ENCODE results near the gene MAP3K6. TPM values are rescaled to one million over a fixed set of nuclear protein-coding genes. Genes with fewer than 3 reads are reported as not detected.

Gene MAP3K6
- total RNA-seq, 1 donor from 2014 or later, result 8.6 TPM

DNA sequence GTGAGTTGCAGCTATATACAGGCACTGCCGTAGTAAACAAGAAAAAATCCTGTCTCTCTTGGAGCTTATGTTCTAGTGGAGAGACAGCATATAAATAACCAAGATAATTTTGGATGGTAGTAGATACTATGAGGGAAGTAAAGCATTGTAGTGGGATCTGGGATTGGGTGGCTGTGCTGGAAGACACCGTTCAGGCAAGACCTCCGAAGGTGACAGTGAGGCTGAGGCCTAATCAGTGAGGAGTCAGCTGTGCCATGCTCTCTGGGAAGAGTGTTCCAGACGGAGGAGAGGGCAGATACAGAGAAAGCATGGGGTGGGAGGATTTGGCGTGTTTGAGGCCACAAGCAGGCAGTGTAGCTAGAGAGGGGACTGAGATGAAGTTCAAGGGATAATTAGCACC is 38.8 kb downstream of the MAP3K6 start:
- DNase-seq (ENCODE audit: low read depth), result no peak
- Histone ChIP-seq H3K27me3 (ENCODE audit: control insufficient read depth, insufficient read depth, low read length) (no peaks in the 10 kb centered on the region), H3K4me3 (ENCODE audit: low read depth, low read length) (no peak overlapping the region), H3K36me3 (ENCODE audit: control insufficient read depth, insufficient read depth, low read length) (no peaks in the 10 kb centered on the region)
- TF ChIP-seq, protein P1, sequence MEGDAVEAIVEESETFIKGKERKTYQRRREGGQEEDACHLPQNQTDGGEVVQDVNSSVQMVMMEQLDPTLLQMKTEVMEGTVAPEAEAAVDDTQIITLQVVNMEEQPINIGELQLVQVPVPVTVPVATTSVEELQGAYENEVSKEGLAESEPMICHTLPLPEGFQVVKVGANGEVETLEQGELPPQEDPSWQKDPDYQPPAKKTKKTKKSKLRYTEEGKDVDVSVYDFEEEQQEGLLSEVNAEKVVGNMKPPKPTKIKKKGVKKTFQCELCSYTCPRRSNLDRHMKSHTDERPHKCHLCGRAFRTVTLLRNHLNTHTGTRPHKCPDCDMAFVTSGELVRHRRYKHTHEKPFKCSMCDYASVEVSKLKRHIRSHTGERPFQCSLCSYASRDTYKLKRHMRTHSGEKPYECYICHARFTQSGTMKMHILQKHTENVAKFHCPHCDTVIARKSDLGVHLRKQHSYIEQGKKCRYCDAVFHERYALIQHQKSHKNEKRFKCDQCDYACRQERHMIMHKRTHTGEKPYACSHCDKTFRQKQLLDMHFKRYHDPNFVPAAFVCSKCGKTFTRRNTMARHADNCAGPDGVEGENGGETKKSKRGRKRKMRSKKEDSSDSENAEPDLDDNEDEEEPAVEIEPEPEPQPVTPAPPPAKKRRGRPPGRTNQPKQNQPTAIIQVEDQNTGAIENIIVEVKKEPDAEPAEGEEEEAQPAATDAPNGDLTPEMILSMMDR (IDR thresholded peaks at IDR 0.05; ENCODE audit: insufficient read depth, low read length, poor library complexity, severe bottlenecking), result no peak

DNA sequence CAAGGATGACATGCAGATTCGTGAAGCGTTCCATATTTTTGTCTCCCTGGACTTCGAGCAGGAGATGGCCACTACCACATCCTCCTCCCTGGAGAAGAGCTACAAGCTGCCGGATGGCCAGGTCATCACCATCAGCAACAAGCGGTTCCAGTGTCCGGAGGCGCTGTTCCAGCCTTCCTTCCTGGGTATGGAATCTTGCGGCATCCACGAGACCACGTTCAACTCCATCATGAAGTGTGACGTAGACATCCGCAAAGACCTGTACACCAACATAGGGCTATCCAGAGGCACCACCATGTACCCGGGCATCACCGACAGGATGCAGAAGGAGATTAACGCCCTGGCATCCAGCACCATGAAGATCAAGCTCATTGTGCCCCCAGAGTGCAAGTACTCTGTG is 41.5 kb downstream of the MAP3K6 start:
- Histone ChIP-seq H3K4me3 (ENCODE audit: low read depth, low read length) (no peak overlapping the region), H3K36me3 (ENCODE audit: control insufficient read depth, insufficient read depth, low read length) (no peaks in the 10 kb centered on the region), H3K27me3 (ENCODE audit: control insufficient read depth, insufficient read depth, low read length) (no peaks in the 10 kb centered on the region)
- DNase-seq (ENCODE audit: low read depth), result no peak
- TF ChIP-seq, protein P1 (IDR thresholded peaks at IDR 0.05; ENCODE audit: insufficient read depth, low read length, poor library complexity, severe bottlenecking), result no peak

DNA sequence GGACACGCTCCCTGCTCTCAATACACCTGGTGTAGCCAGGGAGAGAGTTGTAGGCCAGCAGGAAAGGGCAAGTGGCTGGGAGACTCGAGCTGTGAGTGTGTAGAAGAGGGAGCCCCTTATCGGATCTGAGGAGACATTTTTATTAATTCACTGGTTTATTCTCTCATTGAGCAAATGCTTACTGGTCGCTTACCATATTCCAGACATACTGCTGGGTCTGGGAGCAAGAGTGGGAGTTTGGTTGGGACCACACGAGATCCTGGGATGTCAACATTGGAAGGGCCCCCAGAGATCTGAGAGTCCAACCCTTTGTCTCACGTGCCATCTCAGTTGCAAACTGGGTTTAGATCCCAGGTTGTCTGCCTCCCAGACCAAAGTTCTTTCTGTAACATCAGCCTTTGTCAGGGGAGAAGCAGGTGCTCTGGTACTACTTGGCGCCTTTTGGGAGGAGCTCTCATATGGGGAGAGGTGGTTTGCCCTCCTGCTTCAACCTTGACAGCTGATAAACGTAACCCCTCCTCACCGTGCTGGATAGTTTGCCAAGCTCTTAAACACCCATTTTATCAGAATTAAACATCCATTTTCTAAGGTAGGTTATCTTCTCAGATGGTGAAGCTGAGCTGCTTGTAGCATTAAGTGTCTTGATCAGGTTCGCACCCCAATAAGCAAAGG is 44.1 kb downstream of the MAP3K6 start:
- DNase-seq (ENCODE audit: low read depth), result no peak
- H3K36me3 ChIP-seq (ENCODE audit: control insufficient read depth, insufficient read depth, low read length), result no peaks in the 10 kb centered on the region
- H3K4me3 ChIP-seq (ENCODE audit: low read depth, low read length), result peak overlapping the region; percentile 98
- H3K27me3 ChIP-seq (ENCODE audit: control insufficient read depth, insufficient read depth, low read length), result no peaks in the 10 kb centered on the region
- TF ChIP-seq, protein P1 (IDR thresholded peaks at IDR 0.05; ENCODE audit: insufficient read depth, low read length, poor library complexity, severe bottlenecking), result no peak

DNA sequence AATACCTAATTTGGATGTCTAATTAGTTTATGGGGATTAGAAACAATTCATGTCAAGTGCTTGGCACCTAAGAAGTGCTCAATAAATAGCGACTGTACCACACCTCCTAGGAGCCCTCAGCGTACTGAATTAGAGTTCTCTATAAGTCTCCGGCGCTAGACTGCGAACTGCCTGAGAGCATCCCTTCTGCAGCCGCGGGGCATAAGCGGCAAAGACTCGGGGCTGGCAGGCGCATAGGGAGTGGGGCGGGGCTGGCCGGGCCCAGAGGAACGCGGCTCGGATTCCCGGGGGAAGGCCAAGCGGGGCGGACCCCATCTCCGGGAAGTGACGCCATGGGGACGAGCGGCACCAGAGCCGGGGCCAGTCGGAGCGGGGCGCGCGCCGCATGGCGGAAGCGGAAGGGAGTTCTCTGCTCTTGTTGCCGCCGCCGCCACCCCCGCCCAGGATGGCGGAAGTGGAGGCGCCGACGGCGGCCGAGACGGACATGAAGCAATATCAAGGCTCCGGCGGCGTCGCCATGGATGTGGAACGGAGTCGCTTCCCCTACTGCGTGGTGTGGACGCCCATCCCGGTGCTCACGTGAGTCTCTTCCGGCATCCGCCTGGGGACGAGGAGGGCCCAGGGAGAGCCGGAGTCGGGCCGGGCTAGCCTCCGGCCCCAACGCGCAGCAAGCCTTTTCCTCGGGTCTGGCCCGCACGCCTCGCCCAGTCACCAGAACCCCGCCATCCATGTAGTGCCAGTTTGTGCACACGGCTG is 44.8 kb downstream of the MAP3K6 start, which contains the start of gene TMEM222:
Gene TMEM222 (plus strand): TSS at position 351 of the 756 bp plus-strand sequence. CDS start 35 bp downstream, at position 386.
- no peaks in the 10 kb centered on the region for H3K36me3 ChIP-seq (ENCODE audit: control insufficient read depth, insufficient read depth, low read length)
- peak; percentile 76 for DNase-seq (ENCODE audit: low read depth)
- peak within 1 kb of the TSS; percentile 98 for H3K4me3 ChIP-seq (ENCODE audit: low read depth, low read length)
- TF ChIP-seq, protein P1 (IDR thresholded peaks at IDR 0.05; ENCODE audit: insufficient read depth, low read length, poor library complexity, severe bottlenecking), result no peak
- H3K27me3 ChIP-seq (ENCODE audit: control insufficient read depth, insufficient read depth, low read length), result no peaks in the 10 kb centered on the region

DNA sequence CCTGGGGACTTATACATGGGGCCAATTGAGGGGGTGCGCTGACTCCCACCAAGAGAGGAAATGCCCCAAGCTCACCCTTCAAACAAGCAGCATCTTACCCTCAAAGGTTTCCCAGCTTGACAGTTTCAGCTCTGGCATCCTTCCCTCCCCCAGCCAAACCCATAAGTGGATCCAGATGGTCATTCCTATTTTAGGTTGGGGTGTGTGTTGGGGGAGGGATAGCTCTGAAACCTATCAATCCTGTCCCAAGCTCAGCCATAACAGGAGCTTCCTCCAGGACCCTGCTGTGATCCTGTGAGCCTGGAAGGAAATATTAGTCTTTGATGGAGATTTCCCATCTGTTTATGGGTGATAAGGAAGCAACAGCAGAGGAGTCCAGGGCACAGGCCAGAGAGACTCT is 48.2 kb downstream of the MAP3K6 start:
- Histone ChIP-seq H3K27me3 (ENCODE audit: control insufficient read depth, insufficient read depth, low read length) (no peaks in the 10 kb centered on the region), H3K36me3 (ENCODE audit: control insufficient read depth, insufficient read depth, low read length) (no peaks in the 10 kb centered on the region), H3K4me3 (ENCODE audit: low read depth, low read length) (no peak overlapping the region)
- TF ChIP-seq, protein P1 (IDR thresholded peaks at IDR 0.05; ENCODE audit: insufficient read depth, low read length, poor library complexity, severe bottlenecking), result no peak
- DNase-seq (ENCODE audit: low read depth), result no peak

All from kidney epithelial cell (primary cell).